Measurements from ENCODE around the gene HOXB2.

DNA sequence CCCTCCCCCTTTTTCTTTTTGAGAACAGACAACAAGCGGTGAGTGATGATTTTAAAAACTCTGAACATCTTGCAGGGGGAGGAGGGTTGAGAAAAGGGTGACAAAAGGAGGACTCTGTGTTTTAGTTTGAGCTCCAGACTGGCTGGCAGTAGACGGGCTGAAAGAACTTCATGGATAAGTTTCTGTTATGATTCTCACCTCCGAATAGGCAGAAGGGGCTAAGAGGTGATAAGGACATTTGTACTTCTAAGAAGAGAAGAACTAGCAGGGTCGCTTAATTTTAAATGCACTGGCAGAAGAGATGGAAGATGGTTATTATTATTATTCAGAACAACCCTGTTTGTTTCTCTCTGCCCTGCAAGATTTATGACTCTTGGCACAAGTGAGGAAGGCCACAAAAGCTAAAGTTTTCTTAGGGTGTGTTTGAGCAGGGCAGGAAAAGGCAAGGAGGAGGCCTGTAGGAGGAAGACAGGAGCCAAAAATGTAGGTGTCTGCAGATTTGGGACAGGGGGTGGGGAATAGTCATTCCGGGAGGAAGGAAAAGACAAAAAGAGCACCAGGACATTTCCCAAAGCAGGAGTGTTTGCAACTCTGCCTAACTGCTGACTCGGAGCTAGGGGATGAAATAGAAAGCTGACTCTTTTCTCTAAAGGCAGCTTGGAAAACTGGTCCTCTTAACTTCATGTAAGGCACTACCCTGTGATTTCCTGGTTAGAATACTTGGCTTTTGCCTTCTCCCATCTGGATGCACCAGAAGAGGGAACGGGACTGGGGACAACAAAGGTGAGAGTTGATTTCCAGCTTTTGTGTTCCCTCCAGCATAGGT lies 11.9 kb upstream of the HOXB2 start:
- TF ChIP-seq, protein P1, sequence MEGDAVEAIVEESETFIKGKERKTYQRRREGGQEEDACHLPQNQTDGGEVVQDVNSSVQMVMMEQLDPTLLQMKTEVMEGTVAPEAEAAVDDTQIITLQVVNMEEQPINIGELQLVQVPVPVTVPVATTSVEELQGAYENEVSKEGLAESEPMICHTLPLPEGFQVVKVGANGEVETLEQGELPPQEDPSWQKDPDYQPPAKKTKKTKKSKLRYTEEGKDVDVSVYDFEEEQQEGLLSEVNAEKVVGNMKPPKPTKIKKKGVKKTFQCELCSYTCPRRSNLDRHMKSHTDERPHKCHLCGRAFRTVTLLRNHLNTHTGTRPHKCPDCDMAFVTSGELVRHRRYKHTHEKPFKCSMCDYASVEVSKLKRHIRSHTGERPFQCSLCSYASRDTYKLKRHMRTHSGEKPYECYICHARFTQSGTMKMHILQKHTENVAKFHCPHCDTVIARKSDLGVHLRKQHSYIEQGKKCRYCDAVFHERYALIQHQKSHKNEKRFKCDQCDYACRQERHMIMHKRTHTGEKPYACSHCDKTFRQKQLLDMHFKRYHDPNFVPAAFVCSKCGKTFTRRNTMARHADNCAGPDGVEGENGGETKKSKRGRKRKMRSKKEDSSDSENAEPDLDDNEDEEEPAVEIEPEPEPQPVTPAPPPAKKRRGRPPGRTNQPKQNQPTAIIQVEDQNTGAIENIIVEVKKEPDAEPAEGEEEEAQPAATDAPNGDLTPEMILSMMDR (IDR thresholded peaks at IDR 0.05; ENCODE audit: low read length) = no peak
- TF ChIP-seq EZH2 (IDR thresholded peaks at IDR 0.05; ENCODE audit: borderline replicate concordance, low read length) = no peak
